GM21576 (cell line): ENCODE measurements around the gene TRIM5.

Experiments used
- ATAC-seq: cut with Tn5 transposase; IDR thresholded peaks from one replicate; pipeline ENCODE4 v1.9.1; 2021; ENCODE audit warnings: mild to moderate bottlenecking, moderate library complexity; ENCODE audit not compliant: unreplicated experiment

The TRIM5 gene

DNA sequence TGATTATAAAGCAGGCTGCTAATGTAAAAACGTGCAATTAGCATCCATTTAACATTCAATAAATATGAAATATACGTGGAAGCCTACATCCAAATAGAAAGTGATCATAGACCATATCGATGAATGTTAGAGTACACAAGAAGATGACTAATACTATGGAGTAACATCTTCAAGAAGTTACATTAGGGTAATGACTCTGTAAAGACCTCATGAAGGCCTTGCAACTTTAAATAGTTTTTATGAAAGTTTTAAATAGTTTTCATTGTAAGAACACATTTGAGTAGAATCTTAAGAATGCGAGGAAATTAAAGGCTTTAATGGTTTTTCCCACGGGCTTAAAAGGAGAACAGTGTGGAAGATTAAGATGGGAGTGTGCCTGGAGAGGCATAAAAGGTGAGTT lies 58.7 kb downstream of the TRIM5 start:
- no peak for ATAC-seq

DNA sequence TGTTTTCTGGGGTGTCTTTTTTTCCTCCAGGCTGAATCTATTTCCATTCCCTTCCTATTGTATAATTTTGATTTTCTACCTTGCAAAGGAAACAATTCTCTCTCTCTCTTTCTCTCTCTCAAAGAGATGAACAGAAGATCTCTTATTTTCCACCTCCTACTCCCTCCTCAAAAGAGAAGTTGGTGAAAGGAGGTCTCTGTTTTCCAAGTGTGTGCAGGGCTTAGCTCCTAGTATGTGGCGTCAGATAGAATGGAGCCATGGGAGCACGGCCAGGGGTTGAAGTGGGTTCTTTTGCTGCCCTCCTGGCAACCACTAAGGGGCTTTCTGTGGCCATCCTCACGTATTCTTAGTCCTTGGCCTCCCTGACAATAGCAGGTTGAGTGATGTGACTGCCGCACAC lies 59.6 kb downstream of the TRIM5 start:
- no peak for ATAC-seq

GRCh38 chr11:5624489-5625279 lies 60.2 kb downstream of the TRIM5 start, which contains the start of gene TRIM34:
Gene TRIM34, plus strand, starts transcription at chr11:5625001. Its CDS starts 7,331 bp downstream, at chr11:5632332.
- ATAC-seq, result peak; percentile 97

DNA sequence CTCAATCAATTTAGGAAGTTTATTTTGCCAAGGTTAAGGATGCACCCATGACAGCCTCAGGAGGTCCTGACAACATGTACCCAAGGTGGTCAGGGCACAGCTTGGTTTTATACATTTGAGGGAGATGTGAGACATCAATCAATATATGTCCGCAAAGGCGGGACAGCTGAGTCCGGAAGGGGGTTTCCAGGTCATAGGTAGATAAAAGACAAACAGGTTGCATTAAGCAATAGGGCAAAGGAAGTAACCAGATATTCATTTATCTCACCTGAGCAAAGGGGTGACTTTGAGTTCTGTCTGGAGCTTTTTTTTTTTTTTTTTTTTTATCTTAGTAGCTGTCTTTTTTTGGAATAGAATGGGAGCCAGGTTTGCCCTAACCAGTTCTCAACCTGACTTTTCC lies 62.1 kb downstream of the TRIM5 start:
- ATAC-seq, result no peak

- ATAC-seq, result no peak
Observed at GRCh38 chr11:5621580-5621979, 63.3 kb downstream of the TRIM5 start.

- no peak for ATAC-seq
Observed at GRCh38 chr11:5620651-5621521, 64.0 kb downstream of the TRIM5 start.

- no peak for ATAC-seq
Observed at GRCh38 chr11:5618807-5619206, 66.1 kb downstream of the TRIM5 start.
